Gastroesophageal sphincter (tissue), 4 donors: ENCODE measurements around the gene SPHKAP. TPM values are rescaled to one million over a fixed set of nuclear protein-coding genes. Genes with fewer than 3 reads are reported as not detected.

Experiments
- ATAC-seq: fragments of 150-250 bp; one replicate; pipeline ENCODE4 v1.9.1; 2016; ENCODE audit warnings: mild to moderate bottlenecking, moderate library complexity
- H3K27ac ChIP-seq, 4 donors: fragments of 200-600 bp; sonication (generic) in 3 of 4; 1 replicate in 3 of 4; 2 replicates in 1 of 4; pipeline ENCODE4 v1.5.1; 2016 to 2019
- H3K27me3 ChIP-seq: fragments of 200-600 bp; sonication (generic); one replicate; pipeline ENCODE4 v1.5.1; 2019
- H3K36me3 ChIP-seq, 2 donors: fragments of 200-600 bp; sonication (generic); one replicate each; pipeline ENCODE4 v1.5.1; 2019; ENCODE audit warnings: control low read depth in 1 of 2
- H3K4me1 ChIP-seq, 3 donors: fragments of 200-600 bp; sonication (generic); 1 replicate in 2 of 3; 2 replicates in 1 of 3; pipeline ENCODE4 v1.5.1; 2016 to 2019; ENCODE audit warnings: control low read depth in 2 of 3
- H3K4me3 ChIP-seq, 2 donors: fragments of 200-600 bp; sonication (generic); one replicate each; pipeline ENCODE4 v1.5.1; 2019; ENCODE audit warnings: mild to moderate bottlenecking in 1 of 2, moderate library complexity in 1 of 2
- H3K9me3 ChIP-seq, 3 donors: fragments of 200-600 bp; sonication (generic); one replicate each; pipeline ENCODE4 v1.5.1; 2017 to 2019; ENCODE audit warnings: control low read depth in 2 of 3
- EP300 ChIP-seq: sonication (generic); formaldehyde crosslinking; IDR thresholded peaks from one replicate; pipeline ENCODE4 v1.6.1; 2017; ENCODE audit warnings: antibody characterized with exemption, mild to moderate bottlenecking
- POLR2A ChIP-seq, 2 donors: fragments of 450-650 bp; IDR thresholded peaks; one replicate each; pipeline ENCODE4 v1.6.1; 2017; ENCODE audit warnings: antibody characterized with exemption in 2 of 2, mild to moderate bottlenecking in 2 of 2, moderate library complexity in 1 of 2
- POLR2AphosphoS5 ChIP-seq: sonication (generic); formaldehyde crosslinking; IDR thresholded peaks from one replicate; pipeline ENCODE4 v1.6.1; 2017; ENCODE audit warnings: antibody characterized with exemption
- WGBS, 2 donors: methylation state at CpG; one replicate each; pipeline ENCODE4 v1.1.5; 2018; ENCODE audit warnings: low coverage in 1 of 2; 5-methylcytosine and 5-hydroxymethylcytosine counted together
- total RNA-seq, 4 donors: library from RNA; depleted of rRNA; stranded (reverse); fragments of >200 nt; gene quantifications; one replicate each; pipeline ENCODE4 v1.1.0, GENCODE V29; 2016
- TF ChIP-seq, protein P1 (sequence below), 4 experiments: fragments of 200-600 bp in 2 of 4; fragments of 450-650 bp in 2 of 4; sonication (generic) in 1 of 4; IDR thresholded peaks; one replicate each; pipeline ENCODE4 v1.5.1; 2017 to 2019; ENCODE audit warnings: antibody characterized with exemption in 4 of 4, mild to moderate bottlenecking in 2 of 4, moderate library complexity in 2 of 4

SPHKAP gene
- total RNA-seq, 4 donors from 2014 or later: 0.15 to 0.47 (median 0.21) TPM

DNA sequence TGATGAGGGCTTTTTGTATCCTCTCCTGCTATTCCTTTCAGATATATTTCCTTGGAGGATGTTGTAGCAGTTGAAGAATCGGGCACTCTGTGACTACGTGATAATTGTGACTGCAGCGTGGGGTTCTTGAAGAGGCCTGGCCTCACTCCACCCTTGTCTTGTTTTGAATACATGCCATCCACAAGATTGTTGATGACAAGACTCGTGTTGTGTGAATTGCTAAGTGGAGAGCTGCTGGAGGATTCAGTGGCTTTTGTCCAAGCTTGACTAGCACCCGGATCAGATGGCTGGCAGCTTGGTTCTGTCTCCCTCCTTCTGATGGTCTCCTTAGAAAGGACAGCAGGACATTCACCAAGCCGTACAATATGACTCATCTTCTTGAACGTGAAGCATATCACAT, 163.2 kb downstream of the SPHKAP start:
- no peak for ATAC-seq
- Histone ChIP-seq H3K9me3 (peaks cover 0 to 18% (median 0%) of the 10 kb centered on the region in 3 donors), H3K27me3 (no peaks in the 10 kb centered on the region), H3K36me3 (no peaks in the 10 kb centered on the region), H3K4me1 (no peaks in the 10 kb centered on the region), H3K4me3 (no peak overlapping the region), H3K27ac (no peak overlapping the region)
- 81 to 94% methylated on average over 3 to 4 of the region's 7 CpGs for WGBS, 2 donors
- TF ChIP-seq POLR2A (IDR thresholded peaks at IDR 0.05): no peak
- TF ChIP-seq POLR2AphosphoS5: no peak
- no peak for TF ChIP-seq EP300
- TF ChIP-seq, protein P1, sequence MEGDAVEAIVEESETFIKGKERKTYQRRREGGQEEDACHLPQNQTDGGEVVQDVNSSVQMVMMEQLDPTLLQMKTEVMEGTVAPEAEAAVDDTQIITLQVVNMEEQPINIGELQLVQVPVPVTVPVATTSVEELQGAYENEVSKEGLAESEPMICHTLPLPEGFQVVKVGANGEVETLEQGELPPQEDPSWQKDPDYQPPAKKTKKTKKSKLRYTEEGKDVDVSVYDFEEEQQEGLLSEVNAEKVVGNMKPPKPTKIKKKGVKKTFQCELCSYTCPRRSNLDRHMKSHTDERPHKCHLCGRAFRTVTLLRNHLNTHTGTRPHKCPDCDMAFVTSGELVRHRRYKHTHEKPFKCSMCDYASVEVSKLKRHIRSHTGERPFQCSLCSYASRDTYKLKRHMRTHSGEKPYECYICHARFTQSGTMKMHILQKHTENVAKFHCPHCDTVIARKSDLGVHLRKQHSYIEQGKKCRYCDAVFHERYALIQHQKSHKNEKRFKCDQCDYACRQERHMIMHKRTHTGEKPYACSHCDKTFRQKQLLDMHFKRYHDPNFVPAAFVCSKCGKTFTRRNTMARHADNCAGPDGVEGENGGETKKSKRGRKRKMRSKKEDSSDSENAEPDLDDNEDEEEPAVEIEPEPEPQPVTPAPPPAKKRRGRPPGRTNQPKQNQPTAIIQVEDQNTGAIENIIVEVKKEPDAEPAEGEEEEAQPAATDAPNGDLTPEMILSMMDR (IDR thresholded peaks at IDR 0.05): no peak

GRCh38 chr2:228017784-228018183, 163.7 kb downstream of the SPHKAP start:
- 80 to 82% methylated on average over 2 to 12 of the region's 14 CpGs for WGBS, 2 donors
- no peak overlapping the region for H3K4me3 ChIP-seq

GRCh38 chr2:228016402-228016801, 165.1 kb downstream of the SPHKAP start:
- no peak for TF ChIP-seq POLR2AphosphoS5
- TF ChIP-seq POLR2A (IDR thresholded peaks at IDR 0.05): no peak
- TF ChIP-seq, protein P1 (IDR thresholded peaks at IDR 0.05): no peak
- TF ChIP-seq EP300: no peak
- Histone ChIP-seq H3K36me3 (no peaks in the 10 kb centered on the region), H3K4me1 (no peaks in the 10 kb centered on the region), H3K27ac (no peak overlapping the region), H3K4me3 (no peak overlapping the region), H3K9me3 (peaks cover 0 to 18% (median 0%) of the 10 kb centered on the region in 3 donors), H3K27me3 (no peaks in the 10 kb centered on the region)
- WGBS, 2 donors: 56 to 79% methylated on average over 5 to 10 of the region's 10 CpGs
- ATAC-seq: no peak

More at GRCh38 chr2:228017784-228018183, 163.7 kb downstream of the SPHKAP start:
- Histone ChIP-seq H3K9me3 (peaks cover 0 to 18% (median 0%) of the 10 kb centered on the region in 3 donors), H3K27ac (no peak overlapping the region), H3K36me3 (no peaks in the 10 kb centered on the region), H3K27me3 (no peaks in the 10 kb centered on the region), H3K4me1 (no peaks in the 10 kb centered on the region)
- no peak for ATAC-seq
- TF ChIP-seq EP300: no peak

DNA sequence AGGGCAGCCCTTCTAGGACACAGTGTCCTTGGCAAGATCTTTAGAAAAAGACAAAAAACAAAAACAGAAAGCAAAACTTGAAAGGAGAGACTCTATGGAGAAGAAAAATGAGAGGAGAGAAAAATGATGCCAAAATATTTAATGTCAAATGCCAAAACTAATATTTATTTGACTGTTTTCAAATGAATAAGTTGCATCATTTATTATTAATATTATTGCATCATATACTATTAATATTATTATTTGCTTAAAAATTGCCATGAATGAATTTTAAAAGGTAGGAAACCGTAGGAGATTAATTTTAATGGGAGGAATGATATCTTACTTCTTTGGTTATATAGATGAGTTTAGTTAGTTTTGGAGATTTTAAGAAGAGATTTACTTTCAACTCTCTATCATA, 165.7 kb downstream of the SPHKAP start:
- Histone ChIP-seq H3K27ac (no peak overlapping the region), H3K4me1 (no peaks in the 10 kb centered on the region), H3K4me3 (no peak overlapping the region), H3K36me3 (no peaks in the 10 kb centered on the region), H3K27me3 (no peaks in the 10 kb centered on the region), H3K9me3 (peaks cover 0 to 18% (median 0%) of the 10 kb centered on the region in 3 donors)
- no peak for TF ChIP-seq POLR2AphosphoS5
- TF ChIP-seq EP300: no peak
- TF ChIP-seq POLR2A (IDR thresholded peaks at IDR 0.05): no peak
- TF ChIP-seq, protein P1 (IDR thresholded peaks at IDR 0.05): no peak
- ATAC-seq: no peak
- WGBS, 2 donors: 64 to 87% methylated on average over 1 of the region's 1 CpG

DNA sequence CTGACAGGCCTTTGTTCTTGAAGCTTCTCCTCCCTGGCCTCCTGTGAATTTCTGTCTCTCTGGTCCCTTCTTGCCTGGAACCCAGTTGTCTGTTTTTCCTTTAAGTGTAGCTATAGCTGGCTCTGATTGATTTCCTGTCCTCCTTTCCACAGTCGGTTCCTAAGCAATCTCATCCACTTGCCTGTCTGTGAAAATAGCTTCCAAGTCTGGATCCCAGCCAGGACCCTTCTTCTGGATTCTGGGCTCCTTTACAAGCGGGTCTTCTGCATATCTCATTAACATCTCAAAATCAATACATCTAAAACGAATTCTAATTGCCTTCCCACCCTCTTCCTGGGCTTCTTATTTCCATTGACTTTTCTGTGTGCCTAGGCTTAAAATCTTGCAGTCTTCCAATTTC, 185.1 kb downstream of the SPHKAP start:
- 25 to 31% methylated on average over 2 to 3 of the region's 3 CpGs for WGBS, 2 donors
- Histone ChIP-seq H3K27ac (no peak overlapping the region), H3K27me3 (no peaks in the 10 kb centered on the region), H3K4me1 (no peaks in the 10 kb centered on the region), H3K4me3 (no peak overlapping the region), H3K36me3 (no peaks in the 10 kb centered on the region), H3K9me3 (no peaks in the 10 kb centered on the region)
- TF ChIP-seq EP300 (no peak), POLR2AphosphoS5 (no peak), POLR2A (IDR thresholded peaks at IDR 0.05) (no peak)
- TF ChIP-seq, protein P1 (IDR thresholded peaks at IDR 0.05): no peak
- no peak for ATAC-seq
